Measurements from ENCODE around the gene CYBA.
A peak's percentile ranks its signal among the peaks of the same experiment; 100 is the strongest.

CYBA gene

GRCh38 chr16:88631920-88632586 is 18.8 kb downstream of the CYBA start:
- DNase-seq (ENCODE audit: low read depth in 2 of 2), result no peak

GRCh38 chr16:88631384-88631783 is 19.5 kb downstream of the CYBA start:
- no peak for DNase-seq (ENCODE audit: low read depth in 2 of 2)

GRCh38 chr16:88630941-88631340 is 19.9 kb downstream of the CYBA start:
- no peak for DNase-seq (ENCODE audit: low read depth in 2 of 2)

GRCh38 chr16:88630433-88630832 is 20.4 kb downstream of the CYBA start:
- no peak for DNase-seq (ENCODE audit: low read depth in 2 of 2)

- DNase-seq (ENCODE audit: low read depth in 2 of 2), result no peak
These were observed 21.0 kb downstream of the CYBA start for GRCh38 chr16:88629835-88630234.

- DNase-seq (ENCODE audit: low read depth in 2 of 2), result no peak
These were observed 22.3 kb downstream of the CYBA start for GRCh38 chr16:88628512-88628974.

- DNase-seq (ENCODE audit: low read depth in 2 of 2), result no peak
These were observed 23.1 kb downstream of the CYBA start for GRCh38 chr16:88627531-88628411.

- DNase-seq (ENCODE audit: low read depth in 2 of 2), result no peak
These were observed 24.2 kb downstream of the CYBA start for GRCh38 chr16:88626646-88627045.

GRCh38 chr16:88624977-88625576 is 25.8 kb downstream of the CYBA start:
- DNase-seq (ENCODE audit: low read depth in 2 of 2), result no peak

- DNase-seq (ENCODE audit: low read depth in 2 of 2), result no peak
These were observed 26.4 kb downstream of the CYBA start for GRCh38 chr16:88624481-88624880.

- no peak for DNase-seq (ENCODE audit: low read depth in 2 of 2)
These were observed 27.0 kb downstream of the CYBA start for GRCh38 chr16:88623858-88624257.

- DNase-seq (ENCODE audit: low read depth in 2 of 2), result no peak
These were observed 28.0 kb downstream of the CYBA start for GRCh38 chr16:88622866-88623265.

- DNase-seq (ENCODE audit: low read depth in 2 of 2), result no peak
These were observed 28.7 kb downstream of the CYBA start for GRCh38 chr16:88622125-88622524.

GRCh38 chr16:88619859-88620815 is 30.7 kb downstream of the CYBA start:
- DNase-seq (ENCODE audit: low read depth in 2 of 2), result peak; percentile 49 to 50

- no peak for DNase-seq (ENCODE audit: low read depth in 2 of 2)
These were observed 31.7 kb downstream of the CYBA start for GRCh38 chr16:88618956-88619667.

GRCh38 chr16:88618182-88618955 is 32.5 kb downstream of the CYBA start:
- DNase-seq (ENCODE audit: low read depth in 2 of 2), result no peak

- no peak for DNase-seq (ENCODE audit: low read depth in 2 of 2)
These were observed 33.4 kb downstream of the CYBA start for GRCh38 chr16:88617268-88618031.

GRCh38 chr16:88616736-88617135 is 34.1 kb downstream of the CYBA start:
- DNase-seq (ENCODE audit: low read depth in 2 of 2), result no peak

GRCh38 chr16:88616320-88616719 is 34.5 kb downstream of the CYBA start:
- no peak for DNase-seq (ENCODE audit: low read depth in 2 of 2)

All from stimulated activated CD8-positive, alpha-beta memory T cell treated with anti-CD3 and anti-CD28 coated beads, Interleukin-7, amount 100 ng/mL, for 1 hour (primary cell).